Activated CD4-positive, alpha-beta T cell treated with anti-CD3 and anti-CD28 coated beads, Interleukin-2, amount 50 U/mL, for 1 hour (primary cell): Measurements from ENCODE around the gene SPOCK1.
"Not testable (repeated sequence)": the region's sequence is repeated elsewhere in the genome, so short reads cannot be mapped to it uniquely, and the experiment has no call there.

Experiments
- DNase-seq: peaks from one replicate; pipeline ENCODE4 v3.0.0-alpha.2; 2020

The SPOCK1 gene

GRCh38 chr5:137498736-137499505 is at the start of gene SPOCK1:
Gene SPOCK1 (minus strand): TSS chr5:137499326.
- peak; percentile 31 for DNase-seq

GRCh38 chr5:137545956-137546355 is 46.8 kb upstream of the SPOCK1 start:
- DNase-seq = no peak

GRCh38 chr5:137535449-137535848 is 36.3 kb upstream of the SPOCK1 start:
- DNase-seq = not testable (repeated sequence)

GRCh38 chr5:137533963-137534362 is 34.8 kb upstream of the SPOCK1 start:
- DNase-seq = no peak

- DNase-seq = no peak
Observed at GRCh38 chr5:137531266-137531665, 32.1 kb upstream of the SPOCK1 start.

- DNase-seq = no peak
Observed at GRCh38 chr5:137521246-137521645, 22.1 kb upstream of the SPOCK1 start.

- no peak for DNase-seq
Observed at GRCh38 chr5:137516961-137517360, 17.8 kb upstream of the SPOCK1 start.

- DNase-seq = no peak
Observed at GRCh38 chr5:137516251-137516797, 17.2 kb upstream of the SPOCK1 start.

GRCh38 chr5:137515238-137515637 is 16.1 kb upstream of the SPOCK1 start:
- no peak for DNase-seq

- no peak for DNase-seq
Observed at GRCh38 chr5:137510671-137511070, 11.5 kb upstream of the SPOCK1 start.

GRCh38 chr5:137507150-137507549 is 8.0 kb upstream of the SPOCK1 start:
- DNase-seq = no peak

GRCh38 chr5:137506296-137506695 is 7.2 kb upstream of the SPOCK1 start:
- no peak for DNase-seq

GRCh38 chr5:137504916-137505315 is 5.8 kb upstream of the SPOCK1 start:
- DNase-seq = no peak

- DNase-seq = no peak
Observed at GRCh38 chr5:137503456-137503855, 4.3 kb upstream of the SPOCK1 start.

- no peak for DNase-seq
Observed at GRCh38 chr5:137502632-137503031, 3.5 kb upstream of the SPOCK1 start.

- DNase-seq = no peak
Observed at GRCh38 chr5:137501846-137502406, 2.8 kb upstream of the SPOCK1 start.

- DNase-seq = no peak
Observed at GRCh38 chr5:137501226-137501625, 2.1 kb upstream of the SPOCK1 start.

- no peak for DNase-seq
Observed at GRCh38 chr5:137500615-137501225, 1.6 kb upstream of the SPOCK1 start.

GRCh38 chr5:137499506-137499847 is 351 bp upstream of the SPOCK1 start:
- not testable (repeated sequence) for DNase-seq

- no peak for DNase-seq
Observed at GRCh38 chr5:137498301-137498735, 808 bp downstream of the SPOCK1 start.

GRCh38 chr5:137497396-137498290 is 1.5 kb downstream of the SPOCK1 start:
- DNase-seq = no peak

- DNase-seq = no peak
Observed at GRCh38 chr5:137496919-137497318, 2.2 kb downstream of the SPOCK1 start.

- no peak for DNase-seq
Observed at GRCh38 chr5:137492331-137492730, 6.8 kb downstream of the SPOCK1 start.
